ENCODE data around the gene PTMS.

DNA sequence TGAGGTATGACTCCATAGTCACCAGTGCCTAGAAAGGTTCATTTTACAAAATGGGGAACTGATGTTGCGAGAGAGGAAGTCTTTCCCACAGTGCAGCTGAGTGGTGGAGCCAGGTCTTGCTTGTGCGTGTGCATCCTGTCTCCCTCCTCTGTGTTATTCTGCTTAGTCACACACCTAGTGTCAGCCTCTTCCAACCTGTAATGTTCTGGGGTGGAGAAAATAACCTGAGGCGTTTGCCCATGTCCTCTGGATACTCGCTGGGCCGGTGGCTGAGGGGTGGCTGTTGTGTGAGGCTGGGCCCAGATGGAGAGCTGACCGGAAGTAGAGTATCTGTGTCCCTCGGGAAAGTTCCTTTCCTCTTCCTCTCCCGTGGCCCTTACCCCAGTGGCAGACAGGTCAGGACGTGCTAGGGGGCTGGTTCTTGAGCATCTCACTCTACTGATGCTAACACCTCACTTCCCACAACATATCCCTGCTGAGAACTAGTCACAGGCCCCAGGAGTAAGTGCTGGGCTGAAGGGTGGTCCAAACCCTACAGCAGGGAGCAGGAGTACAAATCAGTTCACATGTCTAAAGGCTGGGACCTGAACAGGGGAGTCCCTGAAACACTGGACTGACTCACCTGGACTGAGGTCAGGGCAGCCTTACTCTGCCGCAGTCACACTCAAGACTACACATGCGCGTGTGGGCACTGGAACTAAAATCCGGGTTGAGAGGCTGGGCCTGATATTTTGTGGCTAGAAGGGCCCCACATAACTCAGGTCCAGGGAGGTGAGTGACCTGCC is 20.2 kb upstream of the PTMS start:
- TF ChIP-seq TAF1 (IDR thresholded peaks at IDR 0.05; ENCODE audit: low read depth, low read length) (no peak), POLR2AphosphoS5 (IDR thresholded peaks at IDR 0.05; ENCODE audit: low read depth, low read length) (no peak)

All from GM12891 (cell line).